GM23248 (cell line): ENCODE measurements around the gene FAM83D.
"Not testable (repeated sequence)": the region's sequence is repeated elsewhere in the genome, so short reads cannot be mapped to it uniquely, and the experiment has no call there.

Experiments used
- EZH2 ChIP-seq: fragments of 200-600 bp; sonication (generic); IDR thresholded peaks from 2 replicates; pipeline ENCODE4 v1.6.1; 2018; ENCODE audit warnings: antibody characterized with exemption, mild to moderate bottlenecking; ENCODE audit not compliant: insufficient read depth, poor library complexity, severe bottlenecking
- EZH2phosphoT487 ChIP-seq: fragments of 200-600 bp; sonication (generic); IDR thresholded peaks from 2 replicates; pipeline ENCODE4 v1.6.1; 2018; ENCODE audit warnings: antibody characterized with exemption, moderate library complexity, mild to moderate bottlenecking, low read depth; ENCODE audit not compliant: insufficient read depth

GRCh38 chr20:38996866-38997265 lies 70.6 kb downstream of the FAM83D start:
- TF ChIP-seq EZH2, EZH2phosphoT487: not testable (repeated sequence)
